ENCODE data around the gene ASB2. TPM values are rescaled to one million over a fixed set of nuclear protein-coding genes. Genes with fewer than 3 reads are reported as not detected.

The ASB2 gene
- polyA plus RNA-seq, 1 donor from 2014 or later: 0.26 TPM

DNA sequence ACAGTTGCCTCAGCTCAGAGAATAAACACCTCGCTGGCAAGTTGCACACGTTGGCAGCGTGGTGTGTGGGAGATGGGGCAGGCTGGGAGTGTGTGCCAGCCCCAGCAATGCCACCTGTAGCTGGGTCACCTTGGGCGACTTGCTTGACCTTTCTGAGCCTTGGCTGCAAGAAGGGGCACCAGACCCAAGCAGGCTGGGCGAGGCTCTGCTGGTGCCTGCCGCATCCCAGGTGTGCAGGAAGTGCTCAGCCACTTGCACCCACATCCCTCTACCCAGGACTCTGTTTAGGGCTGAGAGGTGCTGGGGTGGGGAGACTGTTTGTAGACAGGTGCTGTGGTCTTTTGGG, 48.6 kb downstream of the ASB2 start:
- Histone ChIP-seq H3K27me3 (ENCODE audit: insufficient read depth, low read depth, low read length) (no peaks in the 10 kb centered on the region), H3K9me2 (ENCODE audit: insufficient read depth, low read length) (no peaks in the 10 kb centered on the region), H3F3A (ENCODE audit: insufficient read depth, low read length, poor library complexity, severe bottlenecking) (no peaks in the 10 kb centered on the region), H3K9ac (ENCODE audit: low read length) (no peak overlapping the region), H4K20me1 (ENCODE audit: insufficient read depth) (no peaks in the 10 kb centered on the region), H3K4me3 (ENCODE audit: low read length) (no peak overlapping the region), H3K27ac (ENCODE audit: low read length) (no peak overlapping the region), H3K79me2 (replicated peaks; ENCODE audit: insufficient read depth, low read length) (no peaks in the 10 kb centered on the region), H3K36me3 (ENCODE audit: insufficient read depth, low read length) (no peaks in the 10 kb centered on the region), H2AFZ (ENCODE audit: low read depth, low read length) (no peak overlapping the region), H3K4me2 (ENCODE audit: low read length) (no peak overlapping the region), H3K9me3 (ENCODE audit: low read length) (no peaks in the 10 kb centered on the region)
- TF ChIP-seq TAF1 (IDR thresholded peaks at IDR 0.05; ENCODE audit: low read depth): no peak

DNA sequence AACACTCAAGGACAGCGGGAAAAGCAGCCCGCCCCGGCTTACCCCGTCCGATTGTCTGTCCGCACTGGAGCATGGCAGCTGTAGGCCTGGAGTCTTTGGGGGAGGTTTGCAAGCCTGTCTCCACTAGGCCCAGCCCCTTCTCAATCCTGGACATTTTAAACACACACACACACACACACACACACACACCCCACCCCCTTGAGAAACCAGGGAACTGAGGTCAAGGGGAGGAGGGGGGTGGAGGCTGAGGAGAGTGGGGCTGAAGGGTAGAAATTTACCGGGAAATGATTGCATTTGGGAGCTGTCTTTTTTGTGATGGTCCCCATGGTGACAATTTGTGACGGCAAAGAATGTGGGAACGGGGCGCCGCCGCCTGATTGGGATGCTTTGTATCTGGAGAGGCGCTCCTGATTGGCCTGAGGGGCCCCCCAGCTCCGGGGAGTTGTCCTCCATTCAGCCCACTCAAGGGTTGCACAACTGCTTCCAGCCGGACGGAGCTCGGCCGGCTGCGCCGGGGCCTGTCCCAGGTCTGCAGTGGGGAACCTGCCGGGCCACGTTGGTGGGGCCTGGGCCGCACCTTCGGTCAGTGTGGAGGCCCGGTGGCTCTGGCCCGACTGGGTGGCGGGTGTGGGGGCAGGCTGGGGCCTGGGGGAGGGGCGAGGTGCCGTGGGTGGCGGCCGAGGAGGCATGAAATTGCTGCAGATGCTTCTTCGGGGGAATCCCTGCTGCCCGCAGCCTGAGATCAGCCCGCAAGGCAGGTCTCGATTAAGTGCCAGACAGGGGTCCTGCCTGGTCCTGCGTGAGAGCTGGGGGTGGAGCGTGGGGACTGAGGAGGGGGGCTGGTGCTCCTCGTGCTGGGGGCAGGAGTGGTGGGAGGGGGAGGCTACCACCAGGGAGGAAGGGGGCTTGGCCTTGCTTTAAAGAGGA, 49.2 kb downstream of the ASB2 start, which contains the start of gene FAM181A:
Gene FAM181A (plus strand): TSS at position 472 of the 927 bp plus-strand sequence. CDS start 942 bp downstream, outside the sequence.
- Histone ChIP-seq H3K36me3 (ENCODE audit: insufficient read depth, low read length) (no peaks in the 10 kb centered on the region), H3F3A (ENCODE audit: insufficient read depth, low read length, poor library complexity, severe bottlenecking) (no peaks in the 10 kb centered on the region), H3K27ac (ENCODE audit: low read length) (no peak within 1 kb of the TSS), H3K9ac (ENCODE audit: low read length) (no peak within 1 kb of the TSS), H2AFZ (ENCODE audit: low read depth, low read length) (no peak within 1 kb of the TSS), H3K4me2 (ENCODE audit: low read length) (no peak within 1 kb of the TSS), H4K20me1 (ENCODE audit: insufficient read depth) (no peaks in the 10 kb centered on the region), H3K9me3 (ENCODE audit: low read length) (no peaks in the 10 kb centered on the region), H3K79me2 (replicated peaks; ENCODE audit: insufficient read depth, low read length) (no peaks in the 10 kb centered on the region), H3K4me3 (ENCODE audit: low read length) (no peak within 1 kb of the TSS), H3K9me2 (ENCODE audit: insufficient read depth, low read length) (no peaks in the 10 kb centered on the region), H3K27me3 (ENCODE audit: insufficient read depth, low read depth, low read length) (no peaks in the 10 kb centered on the region)
- no peak for TF ChIP-seq TAF1 (IDR thresholded peaks at IDR 0.05; ENCODE audit: low read depth)
- TF ChIP-seq EZH2 (IDR thresholded peaks at IDR 0.05; ENCODE audit: borderline replicate concordance, insufficient read depth, low read length, poor library complexity, severe bottlenecking): no peak

DNA sequence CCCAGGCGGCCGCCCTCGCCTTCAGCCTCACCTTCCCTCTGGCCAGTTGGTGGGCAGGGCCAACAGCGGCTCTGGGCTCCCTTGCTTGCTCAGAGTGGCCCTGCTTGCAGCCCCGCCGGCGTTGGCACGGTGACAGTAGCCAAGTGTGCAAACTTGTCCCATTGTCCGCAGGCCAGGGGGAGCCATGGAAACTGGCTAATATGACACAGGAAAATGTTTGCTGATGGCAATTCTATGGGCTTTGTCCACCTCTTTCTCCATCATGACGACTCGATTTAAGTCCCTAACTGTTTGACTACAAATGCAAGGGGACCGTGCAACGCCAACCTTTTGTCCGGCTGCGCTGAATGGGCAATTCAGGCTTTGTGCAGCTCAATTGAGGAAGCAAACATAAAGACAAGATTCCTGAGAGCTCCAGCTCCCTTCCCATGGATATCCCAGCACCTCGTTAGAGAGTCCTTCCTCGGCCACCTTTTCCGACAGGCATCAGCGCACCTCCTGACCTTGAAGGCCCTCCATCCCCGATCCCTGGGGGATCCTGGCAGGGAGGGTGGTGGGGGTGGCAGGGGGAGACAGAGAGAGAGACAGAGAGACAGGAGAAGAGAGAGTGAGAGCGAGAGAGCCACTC, 50.0 kb downstream of the ASB2 start:
- no peak overlapping the region for H3K4me2 ChIP-seq (ENCODE audit: low read length)
- no peaks in the 10 kb centered on the region for H3K27me3 ChIP-seq (ENCODE audit: insufficient read depth, low read depth, low read length)
- H3K79me2 ChIP-seq (replicated peaks; ENCODE audit: insufficient read depth, low read length): no peaks in the 10 kb centered on the region
- no peak overlapping the region for H3K9ac ChIP-seq (ENCODE audit: low read length)
- no peaks in the 10 kb centered on the region for H3K9me2 ChIP-seq (ENCODE audit: insufficient read depth, low read length)
- no peak overlapping the region for H2AFZ ChIP-seq (ENCODE audit: low read depth, low read length)
- TF ChIP-seq, protein P1, sequence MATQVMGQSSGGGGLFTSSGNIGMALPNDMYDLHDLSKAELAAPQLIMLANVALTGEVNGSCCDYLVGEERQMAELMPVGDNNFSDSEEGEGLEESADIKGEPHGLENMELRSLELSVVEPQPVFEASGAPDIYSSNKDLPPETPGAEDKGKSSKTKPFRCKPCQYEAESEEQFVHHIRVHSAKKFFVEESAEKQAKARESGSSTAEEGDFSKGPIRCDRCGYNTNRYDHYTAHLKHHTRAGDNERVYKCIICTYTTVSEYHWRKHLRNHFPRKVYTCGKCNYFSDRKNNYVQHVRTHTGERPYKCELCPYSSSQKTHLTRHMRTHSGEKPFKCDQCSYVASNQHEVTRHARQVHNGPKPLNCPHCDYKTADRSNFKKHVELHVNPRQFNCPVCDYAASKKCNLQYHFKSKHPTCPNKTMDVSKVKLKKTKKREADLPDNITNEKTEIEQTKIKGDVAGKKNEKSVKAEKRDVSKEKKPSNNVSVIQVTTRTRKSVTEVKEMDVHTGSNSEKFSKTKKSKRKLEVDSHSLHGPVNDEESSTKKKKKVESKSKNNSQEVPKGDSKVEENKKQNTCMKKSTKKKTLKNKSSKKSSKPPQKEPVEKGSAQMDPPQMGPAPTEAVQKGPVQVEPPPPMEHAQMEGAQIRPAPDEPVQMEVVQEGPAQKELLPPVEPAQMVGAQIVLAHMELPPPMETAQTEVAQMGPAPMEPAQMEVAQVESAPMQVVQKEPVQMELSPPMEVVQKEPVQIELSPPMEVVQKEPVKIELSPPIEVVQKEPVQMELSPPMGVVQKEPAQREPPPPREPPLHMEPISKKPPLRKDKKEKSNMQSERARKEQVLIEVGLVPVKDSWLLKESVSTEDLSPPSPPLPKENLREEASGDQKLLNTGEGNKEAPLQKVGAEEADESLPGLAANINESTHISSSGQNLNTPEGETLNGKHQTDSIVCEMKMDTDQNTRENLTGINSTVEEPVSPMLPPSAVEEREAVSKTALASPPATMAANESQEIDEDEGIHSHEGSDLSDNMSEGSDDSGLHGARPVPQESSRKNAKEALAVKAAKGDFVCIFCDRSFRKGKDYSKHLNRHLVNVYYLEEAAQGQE (IDR thresholded peaks at IDR 0.05; ENCODE audit: borderline replicate concordance): peak; percentile 29
- TF ChIP-seq, protein P2, sequence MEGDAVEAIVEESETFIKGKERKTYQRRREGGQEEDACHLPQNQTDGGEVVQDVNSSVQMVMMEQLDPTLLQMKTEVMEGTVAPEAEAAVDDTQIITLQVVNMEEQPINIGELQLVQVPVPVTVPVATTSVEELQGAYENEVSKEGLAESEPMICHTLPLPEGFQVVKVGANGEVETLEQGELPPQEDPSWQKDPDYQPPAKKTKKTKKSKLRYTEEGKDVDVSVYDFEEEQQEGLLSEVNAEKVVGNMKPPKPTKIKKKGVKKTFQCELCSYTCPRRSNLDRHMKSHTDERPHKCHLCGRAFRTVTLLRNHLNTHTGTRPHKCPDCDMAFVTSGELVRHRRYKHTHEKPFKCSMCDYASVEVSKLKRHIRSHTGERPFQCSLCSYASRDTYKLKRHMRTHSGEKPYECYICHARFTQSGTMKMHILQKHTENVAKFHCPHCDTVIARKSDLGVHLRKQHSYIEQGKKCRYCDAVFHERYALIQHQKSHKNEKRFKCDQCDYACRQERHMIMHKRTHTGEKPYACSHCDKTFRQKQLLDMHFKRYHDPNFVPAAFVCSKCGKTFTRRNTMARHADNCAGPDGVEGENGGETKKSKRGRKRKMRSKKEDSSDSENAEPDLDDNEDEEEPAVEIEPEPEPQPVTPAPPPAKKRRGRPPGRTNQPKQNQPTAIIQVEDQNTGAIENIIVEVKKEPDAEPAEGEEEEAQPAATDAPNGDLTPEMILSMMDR (IDR thresholded peaks at IDR 0.05; ENCODE audit: poor library complexity, severe bottlenecking): no peak
- no peak overlapping the region for H3K27ac ChIP-seq (ENCODE audit: low read length)
- no peaks in the 10 kb centered on the region for H3F3A ChIP-seq (ENCODE audit: insufficient read depth, low read length, poor library complexity, severe bottlenecking)
- no peaks in the 10 kb centered on the region for H3K36me3 ChIP-seq (ENCODE audit: insufficient read depth, low read length)
- no peak overlapping the region for H3K4me3 ChIP-seq (ENCODE audit: low read length)
- no peaks in the 10 kb centered on the region for H4K20me1 ChIP-seq (ENCODE audit: insufficient read depth)
- H3K9me3 ChIP-seq (ENCODE audit: low read length): no peaks in the 10 kb centered on the region
